Activated CD4-positive, alpha-beta T cell treated with anti-CD3 and anti-CD28 coated beads, Interleukin-2, amount 10 ng/mL, durations not matched to agents 24 days and 14 days (primary cell): ENCODE data around the gene TBCA. TPM values are rescaled to one million over a fixed set of nuclear protein-coding genes. Genes with fewer than 3 reads are reported as not detected.

Source experiments
- total RNA-seq: library from RNA; stranded (reverse); gene quantifications from 2 replicates; pipeline ENCODE4 v1.2.3, GENCODE V29; 2022

Gene TBCA
- total RNA-seq, 1 donor from 2014 or later: 207 TPM

Other genes starting within 250 kb of the TBCA start
- not detected in 2 replicates for gene OTP, start 137.6 kb downstream of the TBCA start, total RNA-seq